Jurkat, Clone E6-1 (cell line): Measurements from ENCODE around the gene OCEL1. TPM values are rescaled to one million over a fixed set of nuclear protein-coding genes. Genes with fewer than 3 reads are reported as not detected.
"Not testable (repeated sequence)": the region's sequence is repeated elsewhere in the genome, so short reads cannot be mapped to it uniquely, and the experiment has no call there.

ENCODE experiments used
- DNase-seq: peaks from one replicate; pipeline ENCODE4 v3.0.0-alpha.2; 2011; ENCODE audit warnings: low read depth, low spot score
- H3K4me3 ChIP-seq: 2 replicates; pipeline ENCODE4 v1.5.1; 2011; ENCODE audit warnings: mild to moderate bottlenecking, low read length, control low read depth, moderate library complexity
- polyA plus RNA-seq: library from polyadenylated mRNA; unstranded; fragments of >200 nt; gene quantifications from one replicate; pipeline ENCODE4 v1.2.1, GENCODE V29; 2012; ENCODE audit warnings: missing spikeins; ENCODE audit not compliant: insufficient read length, insufficient read depth

Gene OCEL1, protein sequence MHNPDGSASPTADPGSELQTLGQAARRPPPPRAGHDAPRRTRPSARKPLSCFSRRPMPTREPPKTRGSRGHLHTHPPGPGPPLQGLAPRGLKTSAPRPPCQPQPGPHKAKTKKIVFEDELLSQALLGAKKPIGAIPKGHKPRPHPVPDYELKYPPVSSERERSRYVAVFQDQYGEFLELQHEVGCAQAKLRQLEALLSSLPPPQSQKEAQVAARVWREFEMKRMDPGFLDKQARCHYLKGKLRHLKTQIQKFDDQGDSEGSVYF
- 29.7 TPM for polyA plus RNA-seq

GRCh38 chr19:17226002-17226933 is at the start of gene OCEL1:
Gene OCEL1, plus strand, starts transcription at chr19:17226226. Its CDS starts 22 bp downstream, at chr19:17226248.
- DNase-seq, result peak; percentile 96
- H3K4me3 ChIP-seq, result peak within 1 kb of the TSS; percentile 58

GRCh38 chr19:17178291-17178690 is 47.7 kb upstream of the OCEL1 start:
- no peak overlapping the region for H3K4me3 ChIP-seq
- no peak for DNase-seq

GRCh38 chr19:17180997-17181702 is 44.9 kb upstream of the OCEL1 start:
- no peak for DNase-seq
- H3K4me3 ChIP-seq, result no peak overlapping the region

- no peak overlapping the region for H3K4me3 ChIP-seq
These were observed 42.7 kb upstream of the OCEL1 start for GRCh38 chr19:17183271-17183761.

GRCh38 chr19:17183858-17184321 is 42.1 kb upstream of the OCEL1 start:
- peak overlapping the region; percentile 7 for H3K4me3 ChIP-seq
- peak; percentile 8 for DNase-seq

More at GRCh38 chr19:17183271-17183761, 42.7 kb upstream of the OCEL1 start:
- DNase-seq, result no peak

GRCh38 chr19:17184371-17184841 is 41.6 kb upstream of the OCEL1 start:
- DNase-seq, result peak; percentile 32
- peak overlapping the region; percentile 7 for H3K4me3 ChIP-seq

DNA sequence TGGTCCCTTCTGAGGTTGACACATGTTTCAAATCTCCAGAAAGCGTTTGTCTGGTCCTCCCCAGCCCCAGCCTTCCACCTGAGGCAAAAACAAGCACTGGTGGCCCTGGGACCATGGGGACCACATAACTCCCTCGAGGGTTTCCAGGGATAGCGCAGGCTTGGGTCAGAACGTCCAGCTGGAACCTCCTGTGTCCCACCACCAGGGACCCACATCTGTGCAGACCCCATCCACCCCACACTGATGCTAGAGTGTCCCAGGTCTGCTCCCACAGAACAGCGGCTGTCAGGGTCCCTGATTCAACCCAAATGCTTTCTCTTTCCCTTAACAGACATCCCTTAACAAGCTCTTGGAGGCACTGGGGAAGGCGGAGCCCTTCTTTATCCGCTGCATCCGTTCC is 40.4 kb upstream of the OCEL1 start:
- DNase-seq, result no peak
- H3K4me3 ChIP-seq, result no peak overlapping the region

GRCh38 chr19:17191736-17192135 is 34.3 kb upstream of the OCEL1 start:
- H3K4me3 ChIP-seq, DNase-seq: not testable (repeated sequence)

DNA sequence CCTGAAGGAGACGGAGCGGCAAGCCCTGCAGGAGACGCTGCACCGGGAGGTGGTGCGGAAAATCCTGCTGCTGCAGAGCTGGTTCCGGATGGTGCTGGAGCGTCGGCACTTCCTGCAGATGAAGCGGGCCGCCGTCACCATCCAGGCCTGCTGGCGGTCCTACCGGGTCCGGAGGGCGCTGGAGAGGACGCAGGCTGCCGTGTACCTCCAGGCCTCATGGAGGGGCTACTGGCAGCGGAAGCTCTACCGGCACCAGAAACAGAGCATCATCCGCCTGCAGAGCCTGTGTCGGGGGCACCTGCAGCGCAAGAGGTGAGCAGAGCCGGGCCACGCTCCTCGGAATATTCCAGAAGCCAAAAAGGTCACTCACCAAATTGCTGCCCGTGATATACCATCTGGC is 33.3 kb upstream of the OCEL1 start:
- DNase-seq, result no peak
- H3K4me3 ChIP-seq, result no peak overlapping the region

DNA sequence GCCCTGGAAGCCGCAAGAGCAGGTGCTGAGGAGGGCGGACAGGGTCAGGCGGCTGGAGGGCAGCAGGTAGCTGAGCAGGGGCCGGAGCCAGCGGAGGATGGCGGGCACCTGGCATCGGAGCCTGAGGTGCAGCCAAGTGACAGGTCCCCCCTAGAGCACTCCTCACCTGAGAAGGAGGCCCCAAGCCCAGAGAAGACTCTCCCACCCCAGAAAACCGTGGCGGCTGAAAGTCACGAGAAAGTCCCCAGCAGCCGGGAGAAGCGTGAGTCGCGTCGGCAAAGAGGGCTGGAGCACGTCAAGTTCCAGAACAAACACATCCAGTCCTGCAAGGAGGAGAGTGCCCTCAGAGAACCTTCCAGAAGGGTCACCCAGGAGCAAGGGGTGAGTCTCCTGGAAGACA is 31.4 kb upstream of the OCEL1 start:
- no peak for DNase-seq
- no peak overlapping the region for H3K4me3 ChIP-seq

DNA sequence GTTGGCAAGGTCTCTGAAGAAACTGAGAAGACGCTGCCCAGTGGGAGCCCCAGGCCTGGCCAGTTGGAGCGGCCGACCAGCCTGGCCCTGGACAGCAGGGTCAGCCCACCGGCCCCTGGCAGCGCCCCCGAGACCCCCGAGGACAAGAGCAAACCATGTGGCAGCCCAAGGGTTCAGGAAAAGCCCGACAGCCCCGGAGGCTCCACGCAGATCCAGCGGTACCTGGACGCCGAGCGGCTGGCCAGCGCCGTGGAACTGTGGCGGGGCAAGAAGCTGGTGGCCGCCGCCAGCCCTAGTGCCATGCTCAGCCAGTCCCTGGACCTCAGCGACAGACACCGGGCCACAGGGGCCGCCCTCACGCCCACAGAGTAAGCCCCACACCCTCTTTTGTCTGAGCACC is 30.9 kb upstream of the OCEL1 start:
- DNase-seq, result no peak
- no peak overlapping the region for H3K4me3 ChIP-seq

DNA sequence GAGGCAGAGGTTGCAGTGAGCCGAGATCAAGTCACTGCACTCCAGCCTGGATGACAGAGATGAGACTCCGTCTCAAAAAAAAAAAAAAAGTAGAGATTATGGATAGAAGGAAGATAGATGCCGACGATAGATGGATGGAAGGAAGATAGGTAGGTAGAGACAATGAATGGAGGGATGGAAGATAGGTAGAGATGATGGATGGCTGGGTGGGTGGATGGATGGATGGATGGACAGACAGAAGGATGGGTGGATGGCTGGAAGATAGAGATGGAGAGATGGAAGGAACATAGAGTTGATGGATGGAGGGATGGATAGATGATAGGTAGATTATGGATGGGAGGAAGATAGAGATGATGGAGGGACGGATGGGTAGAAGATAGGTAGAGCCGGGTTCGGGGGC is 29.4 kb upstream of the OCEL1 start:
- no peak for DNase-seq
- H3K4me3 ChIP-seq, result no peak overlapping the region

DNA sequence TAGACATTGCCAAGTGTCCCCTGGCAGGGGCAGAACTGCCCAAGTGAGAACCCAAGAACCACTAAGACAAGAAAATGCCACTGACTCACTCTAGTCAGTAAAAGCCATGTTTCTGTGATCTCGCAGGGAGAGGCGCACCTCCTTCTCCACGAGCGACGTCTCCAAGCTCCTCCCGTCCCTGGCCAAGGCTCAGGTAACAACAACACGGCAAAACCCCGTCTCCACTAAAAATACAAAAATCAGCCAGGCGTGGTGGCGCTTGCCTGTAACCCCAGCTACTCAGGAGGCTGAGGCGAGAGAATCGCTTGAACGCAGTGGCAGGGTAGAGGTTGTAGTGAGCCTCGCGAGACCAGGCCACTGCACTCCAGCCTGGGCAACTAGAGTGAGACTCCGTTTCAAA is 28.4 kb upstream of the OCEL1 start:
- no peak for DNase-seq
- no peak overlapping the region for H3K4me3 ChIP-seq

DNA sequence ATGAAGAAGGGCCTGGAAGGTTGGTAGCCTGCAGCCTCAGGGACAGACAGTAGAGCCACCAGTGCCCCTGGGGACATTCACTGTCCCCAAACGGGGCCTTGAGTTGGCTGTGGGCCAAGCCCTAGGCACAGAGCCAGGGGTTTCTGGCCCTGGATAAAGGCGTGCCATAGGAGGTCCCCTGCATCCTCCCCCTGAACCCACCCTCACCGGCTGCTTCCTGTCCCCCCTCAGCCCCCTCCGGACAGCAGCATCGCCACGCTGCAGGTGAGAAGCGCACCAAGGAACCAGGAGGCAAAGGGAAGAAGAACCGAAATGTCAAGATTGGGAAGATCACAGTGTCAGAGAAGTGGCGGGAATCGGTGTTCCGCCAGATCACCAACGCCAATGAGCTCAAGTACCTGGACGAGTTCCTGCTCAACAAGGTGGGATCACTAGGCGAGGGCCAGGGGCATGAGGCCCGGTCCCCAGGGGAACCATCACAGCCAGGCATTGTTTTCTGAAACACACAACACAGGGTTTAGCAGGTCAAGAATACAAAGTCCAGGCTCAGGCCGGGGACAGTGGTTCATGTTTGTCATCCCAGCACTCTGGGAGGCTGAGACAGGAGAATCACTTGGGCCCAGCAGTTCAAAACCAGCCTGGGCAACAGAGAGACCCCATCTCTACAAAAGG is 25.5 kb upstream of the OCEL1 start:
- DNase-seq, result no peak
- H3K4me3 ChIP-seq, result no peak overlapping the region

DNA sequence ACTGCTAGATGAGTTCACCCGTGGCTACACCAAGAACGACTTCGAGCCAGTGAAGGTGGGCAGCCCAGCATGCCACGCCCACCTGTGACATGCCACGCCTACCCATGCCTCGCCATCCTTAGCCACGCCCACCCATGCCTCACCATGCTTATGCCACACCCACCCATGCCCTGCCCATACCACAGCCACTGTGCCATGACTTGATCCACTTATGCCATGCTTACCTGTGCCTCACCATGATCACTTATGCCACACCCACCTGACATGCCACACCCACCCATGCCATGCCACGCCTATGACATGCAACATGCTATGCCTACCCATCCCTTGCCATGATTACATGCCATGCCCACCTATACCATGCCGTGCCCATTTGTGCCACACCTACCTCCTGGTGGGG is 23.8 kb upstream of the OCEL1 start:
- no peak for DNase-seq

DNA sequence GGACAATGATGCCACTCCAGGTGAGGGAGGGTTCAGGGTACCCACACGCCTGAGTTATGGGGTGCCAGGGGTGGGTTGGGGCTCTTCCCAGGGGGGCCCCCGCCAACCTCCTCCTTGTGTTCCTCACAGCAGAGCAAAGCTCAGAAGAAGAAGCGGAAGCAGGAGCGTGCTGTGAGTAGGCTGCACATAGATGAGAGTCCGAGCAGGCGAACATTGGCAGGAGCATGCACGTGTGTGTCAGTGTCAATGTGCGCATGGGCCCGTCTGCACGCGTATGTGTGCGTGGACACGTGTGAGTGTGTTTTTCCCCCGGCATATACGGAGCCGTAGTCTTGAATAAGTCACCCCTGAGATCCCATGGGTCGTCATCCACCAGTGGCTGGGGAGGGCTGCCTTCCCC is 23.3 kb upstream of the OCEL1 start:
- H3K4me3 ChIP-seq, result no peak overlapping the region
- no peak for DNase-seq

More for the DNA sequence above, 23.8 kb upstream of the OCEL1 start:
- no peak overlapping the region for H3K4me3 ChIP-seq

- no peak overlapping the region for H3K4me3 ChIP-seq
- peak; percentile 18 for DNase-seq
These were observed 20.5 kb upstream of the OCEL1 start for GRCh38 chr19:17205237-17206140.
